Liver (tissue), 9 donors: Measurements from ENCODE around the gene RFC2. TPM values are rescaled to one million over a fixed set of nuclear protein-coding genes. Genes with fewer than 3 reads are reported as not detected.

ENCODE experiments used
- DNase-seq: peaks from one replicate; pipeline ENCODE4 v3.0.0-alpha.2; 2017; ENCODE audit warnings: low spot score
- H3K27ac ChIP-seq, 2 donors: one replicate each; pipeline ENCODE4 v1.7.0; 2013; ENCODE audit warnings: inconsistent platforms in 2 of 2, low read length in 2 of 2, control low read depth in 1 of 2, low read depth in 1 of 2, mild to moderate bottlenecking in 1 of 2
- H3K27me3 ChIP-seq, 4 donors: one replicate each; pipeline versions ENCODE4 v1.6.1 to v1.7.0; 2013; ENCODE audit warnings: low read length in 3 of 4, inconsistent platforms in 1 of 4, mild to moderate bottlenecking in 1 of 4, moderate library complexity in 1 of 4; ENCODE audit not compliant: control insufficient read depth in 4 of 4, insufficient read depth in 4 of 4
- H3K36me3 ChIP-seq, 4 donors: one replicate each; pipeline versions ENCODE4 v1.6.1 to v1.7.0; 2013; ENCODE audit warnings: low read length in 3 of 4, mild to moderate bottlenecking in 3 of 4, low read depth in 1 of 4, moderate library complexity in 1 of 4; ENCODE audit not compliant: control insufficient read depth in 4 of 4, insufficient read depth in 3 of 4
- H3K4me1 ChIP-seq, 4 donors: one replicate each; pipeline versions ENCODE4 v1.6.1 to v1.7.0; 2013; ENCODE audit warnings: low read length in 3 of 4, mild to moderate bottlenecking in 3 of 4, moderate library complexity in 1 of 4; ENCODE audit not compliant: control insufficient read depth in 4 of 4, insufficient read depth in 4 of 4
- H3K4me3 ChIP-seq, 3 donors: one replicate each; pipeline versions ENCODE4 v1.6.1 to v1.7.0; 2013; ENCODE audit warnings: low read length in 3 of 3, control low read depth in 1 of 3, low read depth in 1 of 3, mild to moderate bottlenecking in 1 of 3
- H3K9ac ChIP-seq, 2 donors: one replicate each; pipeline ENCODE4 v1.7.0; 2013; ENCODE audit warnings: low read length in 2 of 2, mild to moderate bottlenecking in 2 of 2, moderate library complexity in 2 of 2, control low read depth in 1 of 2, low read depth in 1 of 2
- H3K9me3 ChIP-seq, 4 donors: one replicate each; pipeline versions ENCODE4 v1.6.1 to v1.7.0; 2013; ENCODE audit warnings: low read length in 3 of 4; ENCODE audit not compliant: control insufficient read depth in 4 of 4
- ATF3 ChIP-seq: IDR thresholded peaks from 2 replicates; pipeline ENCODE4 v1.6.1; 2016; ENCODE audit warnings: antibody characterized with exemption
- EGR1 ChIP-seq, 2 donors: IDR thresholded peaks; 2 replicates each; pipeline ENCODE4 v1.6.1; 2016 to 2018; ENCODE audit warnings: antibody characterized with exemption in 2 of 2, low read depth in 2 of 2
- FOXA1 ChIP-seq: IDR thresholded peaks from 2 replicates; pipeline ENCODE4 v1.6.1; 2016; ENCODE audit warnings: antibody characterized with exemption
- FOXA2 ChIP-seq: IDR thresholded peaks from 2 replicates; pipeline ENCODE4 v1.6.1; 2016; ENCODE audit warnings: antibody characterized with exemption
- GABPA ChIP-seq, 2 donors: IDR thresholded peaks in 1 of 2; conservative IDR thresholded peaks in 1 of 2; 2 replicates each; pipeline ENCODE4 v1.6.1; 2016; ENCODE audit warnings: antibody characterized with exemption in 2 of 2, mild to moderate bottlenecking in 1 of 2, moderate library complexity in 1 of 2
- HNF4A ChIP-seq, 2 donors: conservative IDR thresholded peaks; 2 replicates each; pipeline ENCODE4 v1.6.1; 2016; ENCODE audit warnings: antibody characterized with exemption in 2 of 2, mild to moderate bottlenecking in 2 of 2
- HNF4G ChIP-seq: IDR thresholded peaks from 2 replicates; pipeline ENCODE4 v1.6.1; 2016; ENCODE audit warnings: antibody characterized with exemption
- JUND ChIP-seq, 2 donors: IDR thresholded peaks; 2 replicates each; pipeline ENCODE4 v1.6.1; 2016; ENCODE audit warnings: antibody characterized with exemption in 2 of 2
- NR2F2 ChIP-seq: IDR thresholded peaks from 2 replicates; pipeline ENCODE4 v1.6.1; 2016; ENCODE audit warnings: antibody characterized with exemption
- RAD21 ChIP-seq, 2 donors: IDR thresholded peaks; 2 replicates each; pipeline ENCODE4 v1.6.1; 2016; ENCODE audit warnings: antibody characterized with exemption in 2 of 2, mild to moderate bottlenecking in 2 of 2
- RXRA ChIP-seq, 2 donors: IDR thresholded peaks; 2 replicates each; pipeline ENCODE4 v1.6.1; 2017 to 2018; ENCODE audit warnings: antibody characterized with exemption in 2 of 2, mild to moderate bottlenecking in 1 of 2
- TAF1 ChIP-seq: conservative IDR thresholded peaks from 2 replicates; pipeline ENCODE4 v1.6.1; 2016; ENCODE audit warnings: antibody characterized with exemption, mild to moderate bottlenecking
- YY1 ChIP-seq: IDR thresholded peaks from 2 replicates; pipeline ENCODE4 v1.6.1; 2016; ENCODE audit warnings: antibody characterized with exemption, mild to moderate bottlenecking
- ZBTB33 ChIP-seq: IDR thresholded peaks from 2 replicates; pipeline ENCODE4 v1.6.1; 2016; ENCODE audit warnings: antibody characterized with exemption
- WGBS: extraction: QIAGEN DNeasy Blood & Tissue Kit; methylation state at CpG from one replicate; pipeline ENCODE4 v1.1.7; 2013; 5-methylcytosine and 5-hydroxymethylcytosine counted together
- polyA plus RNA-seq, 2 donors: library from polyadenylated mRNA; stranded (reverse) in 1 of 2; unstranded in 1 of 2; fragments of 200-250 nt in 1 of 2; fragments of >200 nt in 1 of 2; fragmentation: Nextera tagmentation in 1 of 2; extraction: Ambion mirVana in 1 of 2; gene quantifications; one replicate each; pipeline versions ENCODE4 v1.2.1 to v1.2.3, GENCODE V29; 2013 to 2015
- total RNA-seq, 2 donors: library from RNA; depleted of rRNA; stranded (reverse); fragments of >200 nt; gene quantifications; one replicate each; pipeline ENCODE4 v1.2.3, GENCODE V29; 2014
- TF ChIP-seq, protein P1 (sequence below): IDR thresholded peaks from 2 replicates; pipeline ENCODE4 v1.6.1; 2016; ENCODE audit warnings: antibody characterized with exemption, mild to moderate bottlenecking
- TF ChIP-seq, protein P2 (sequence below): IDR thresholded peaks from 2 replicates; pipeline ENCODE4 v1.6.1; 2016; ENCODE audit warnings: antibody characterized with exemption
- TF ChIP-seq, protein P3 (sequence below): fragments of 150-350 bp; IDR thresholded peaks from 2 replicates; pipeline ENCODE4 v1.5.1; 2017; ENCODE audit warnings: improper control_type of control experiment, low read depth, low read length; ENCODE audit not compliant: missing input control
- donor health status: healthy.
- donor health status: healthy.
- donor health status: healthy.
- donor health status: healthy.
- donor health status: healthy.

The RFC2 gene
- total and polyA plus RNA-seq, 4 donors, result 12.8 to 23.8 (median 14.8) TPM

- Histone ChIP-seq H3K9ac (no peak overlapping the region), H3K27me3 (no peaks in the 10 kb centered on the region), H3K9me3 (no peaks in the 10 kb centered on the region), H3K27ac (no peak overlapping the region), H3K4me3 (no peak overlapping the region), H3K36me3 (peaks cover 22 to 70% (median 54%) of the 10 kb centered on the region in 4 donors), H3K4me1 (peaks cover 2 to 10% (median 7%) of the 10 kb centered on the region in 4 donors)
- 95% methylated on average over 7 of the region's 7 CpGs for WGBS
- TF ChIP-seq FOXA1 (no peak), RXRA (IDR thresholded peaks at IDR 0.05) (no peak), ATF3 (no peak), EGR1 (IDR thresholded peaks at IDR 0.05; ENCODE audit: low read depth in 2 of 2) (no peak)
- TF ChIP-seq, protein P1, sequence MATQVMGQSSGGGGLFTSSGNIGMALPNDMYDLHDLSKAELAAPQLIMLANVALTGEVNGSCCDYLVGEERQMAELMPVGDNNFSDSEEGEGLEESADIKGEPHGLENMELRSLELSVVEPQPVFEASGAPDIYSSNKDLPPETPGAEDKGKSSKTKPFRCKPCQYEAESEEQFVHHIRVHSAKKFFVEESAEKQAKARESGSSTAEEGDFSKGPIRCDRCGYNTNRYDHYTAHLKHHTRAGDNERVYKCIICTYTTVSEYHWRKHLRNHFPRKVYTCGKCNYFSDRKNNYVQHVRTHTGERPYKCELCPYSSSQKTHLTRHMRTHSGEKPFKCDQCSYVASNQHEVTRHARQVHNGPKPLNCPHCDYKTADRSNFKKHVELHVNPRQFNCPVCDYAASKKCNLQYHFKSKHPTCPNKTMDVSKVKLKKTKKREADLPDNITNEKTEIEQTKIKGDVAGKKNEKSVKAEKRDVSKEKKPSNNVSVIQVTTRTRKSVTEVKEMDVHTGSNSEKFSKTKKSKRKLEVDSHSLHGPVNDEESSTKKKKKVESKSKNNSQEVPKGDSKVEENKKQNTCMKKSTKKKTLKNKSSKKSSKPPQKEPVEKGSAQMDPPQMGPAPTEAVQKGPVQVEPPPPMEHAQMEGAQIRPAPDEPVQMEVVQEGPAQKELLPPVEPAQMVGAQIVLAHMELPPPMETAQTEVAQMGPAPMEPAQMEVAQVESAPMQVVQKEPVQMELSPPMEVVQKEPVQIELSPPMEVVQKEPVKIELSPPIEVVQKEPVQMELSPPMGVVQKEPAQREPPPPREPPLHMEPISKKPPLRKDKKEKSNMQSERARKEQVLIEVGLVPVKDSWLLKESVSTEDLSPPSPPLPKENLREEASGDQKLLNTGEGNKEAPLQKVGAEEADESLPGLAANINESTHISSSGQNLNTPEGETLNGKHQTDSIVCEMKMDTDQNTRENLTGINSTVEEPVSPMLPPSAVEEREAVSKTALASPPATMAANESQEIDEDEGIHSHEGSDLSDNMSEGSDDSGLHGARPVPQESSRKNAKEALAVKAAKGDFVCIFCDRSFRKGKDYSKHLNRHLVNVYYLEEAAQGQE, result no peak
- DNase-seq, result no peak
Measured at GRCh38 chr7:74190259-74190658, 63.9 kb downstream of the RFC2 start.

GRCh38 chr7:74187915-74188675 lies 66.1 kb downstream of the RFC2 start:
- Histone ChIP-seq H3K9ac (peak overlapping the region in 1 of 2 donors; percentile 20), H3K4me1 (peaks cover 6 to 25% (median 14%) of the 10 kb centered on the region in 4 donors), H3K9me3 (no peaks in the 10 kb centered on the region), H3K27me3 (no peaks in the 10 kb centered on the region), H3K27ac (no peak overlapping the region), H3K36me3 (peaks cover 20 to 50% (median 39%) of the 10 kb centered on the region in 4 donors), H3K4me3 (no peak overlapping the region)
- TF ChIP-seq RXRA (IDR thresholded peaks at IDR 0.05), result no peak
- no peak for TF ChIP-seq EGR1 (IDR thresholded peaks at IDR 0.05; ENCODE audit: low read depth in 2 of 2)
- no peak for TF ChIP-seq RAD21 (IDR thresholded peaks at IDR 0.05)
- TF ChIP-seq, protein P1, result no peak
- no peak for TF ChIP-seq HNF4G
- TF ChIP-seq HNF4A (conservative IDR thresholded peaks at IDR 0.05), result no peak
- TF ChIP-seq FOXA2, result no peak
- no peak for TF ChIP-seq TAF1
- TF ChIP-seq YY1, result no peak
- TF ChIP-seq NR2F2, result no peak
- no peak for TF ChIP-seq ZBTB33
- TF ChIP-seq JUND (IDR thresholded peaks at IDR 0.05), result no peak
- TF ChIP-seq, protein P2, sequence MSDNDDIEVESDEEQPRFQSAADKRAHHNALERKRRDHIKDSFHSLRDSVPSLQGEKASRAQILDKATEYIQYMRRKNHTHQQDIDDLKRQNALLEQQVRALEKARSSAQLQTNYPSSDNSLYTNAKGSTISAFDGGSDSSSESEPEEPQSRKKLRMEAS, result no peak
- TF ChIP-seq, protein P3, sequence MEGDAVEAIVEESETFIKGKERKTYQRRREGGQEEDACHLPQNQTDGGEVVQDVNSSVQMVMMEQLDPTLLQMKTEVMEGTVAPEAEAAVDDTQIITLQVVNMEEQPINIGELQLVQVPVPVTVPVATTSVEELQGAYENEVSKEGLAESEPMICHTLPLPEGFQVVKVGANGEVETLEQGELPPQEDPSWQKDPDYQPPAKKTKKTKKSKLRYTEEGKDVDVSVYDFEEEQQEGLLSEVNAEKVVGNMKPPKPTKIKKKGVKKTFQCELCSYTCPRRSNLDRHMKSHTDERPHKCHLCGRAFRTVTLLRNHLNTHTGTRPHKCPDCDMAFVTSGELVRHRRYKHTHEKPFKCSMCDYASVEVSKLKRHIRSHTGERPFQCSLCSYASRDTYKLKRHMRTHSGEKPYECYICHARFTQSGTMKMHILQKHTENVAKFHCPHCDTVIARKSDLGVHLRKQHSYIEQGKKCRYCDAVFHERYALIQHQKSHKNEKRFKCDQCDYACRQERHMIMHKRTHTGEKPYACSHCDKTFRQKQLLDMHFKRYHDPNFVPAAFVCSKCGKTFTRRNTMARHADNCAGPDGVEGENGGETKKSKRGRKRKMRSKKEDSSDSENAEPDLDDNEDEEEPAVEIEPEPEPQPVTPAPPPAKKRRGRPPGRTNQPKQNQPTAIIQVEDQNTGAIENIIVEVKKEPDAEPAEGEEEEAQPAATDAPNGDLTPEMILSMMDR, result no peak
- TF ChIP-seq GABPA (IDR thresholded peaks at IDR 0.05 in 1 of 2, conservative IDR thresholded peaks at IDR 0.05 in 1 of 2), result no peak
- TF ChIP-seq ATF3, result no peak
- 74% methylated on average over 11 of the region's 11 CpGs for WGBS
- no peak for DNase-seq
